OCI-M1 (cell line): Measurements from ENCODE around the gene USP10.

Experiments
- DNase-seq: peaks from one replicate; lab custom pipeline; 2025; lab: John Stamatoyannopoulos, UW

The USP10 gene

GRCh38 chr16:84775262-84775810 lies 75.5 kb downstream of the USP10 start:
- no peak for DNase-seq

- no peak for DNase-seq
These were observed 77.6 kb downstream of the USP10 start for GRCh38 chr16:84777435-84777834.

GRCh38 chr16:84778720-84779119 lies 78.9 kb downstream of the USP10 start:
- DNase-seq = no peak

- DNase-seq = no peak
These were observed 80.3 kb downstream of the USP10 start for GRCh38 chr16:84780063-84780462.

GRCh38 chr16:84780544-84781376 lies 81.0 kb downstream of the USP10 start:
- no peak for DNase-seq

- no peak for DNase-seq
These were observed 83.0 kb downstream of the USP10 start for GRCh38 chr16:84782846-84783245.

GRCh38 chr16:84785843-84786581 lies 86.2 kb downstream of the USP10 start:
- DNase-seq = no peak

- no peak for DNase-seq
These were observed 86.9 kb downstream of the USP10 start for GRCh38 chr16:84786605-84787262.

- DNase-seq = no peak
These were observed 87.4 kb downstream of the USP10 start for GRCh38 chr16:84787263-84787622.

- no peak for DNase-seq
These were observed 89.2 kb downstream of the USP10 start for GRCh38 chr16:84788920-84789391.

- DNase-seq = no peak
These were observed 89.6 kb downstream of the USP10 start for GRCh38 chr16:84789431-84789830.

- DNase-seq = no peak
These were observed 90.5 kb downstream of the USP10 start for GRCh38 chr16:84790301-84790700.

GRCh38 chr16:84791088-84791487 lies 91.3 kb downstream of the USP10 start:
- DNase-seq = no peak

- no peak for DNase-seq
These were observed 91.7 kb downstream of the USP10 start for GRCh38 chr16:84791501-84791900.

GRCh38 chr16:84794186-84794585 lies 94.4 kb downstream of the USP10 start:
- DNase-seq = no peak

GRCh38 chr16:84794626-84795025 lies 94.8 kb downstream of the USP10 start:
- DNase-seq = no peak

- DNase-seq = no peak
These were observed 95.7 kb downstream of the USP10 start for GRCh38 chr16:84795329-84796053.

- DNase-seq = no peak
These were observed 100.6 kb downstream of the USP10 start for GRCh38 chr16:84800158-84800978.

GRCh38 chr16:84803146-84803545 lies 103.3 kb downstream of the USP10 start:
- no peak for DNase-seq

- DNase-seq = no peak
These were observed 104.5 kb downstream of the USP10 start for GRCh38 chr16:84804326-84804725.
